ENCODE data around the gene PAX6. TPM values are rescaled to one million over a fixed set of nuclear protein-coding genes. Genes with fewer than 3 reads are reported as not detected.

PAX6 gene
- total RNA-seq, 1 experiment from 2014 or later, result 22.4 TPM

DNA sequence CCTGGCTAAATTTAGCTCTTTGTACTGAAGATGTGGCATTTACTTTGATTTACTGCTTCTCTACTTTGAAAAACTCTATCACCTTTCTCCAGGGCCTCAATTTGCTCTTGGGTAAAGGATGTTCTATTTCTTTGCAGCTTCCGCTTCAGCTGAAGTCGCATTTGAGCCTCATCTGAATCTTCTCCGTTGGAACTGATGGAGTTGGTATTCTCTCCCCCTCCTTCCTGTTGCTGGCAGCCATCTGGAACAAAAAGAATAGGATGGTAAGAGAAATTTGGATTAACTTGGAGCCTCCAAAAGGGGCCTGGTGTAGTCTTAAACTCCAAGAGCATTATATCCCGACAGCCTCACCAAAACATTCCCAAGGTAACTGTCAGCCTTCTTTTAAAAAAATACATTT lies 16.6 kb downstream of the PAX6 start:
- BruUV-seq (replicated peaks), result no TSS peak
- intact Hi-C loops (cut with micrococcal nuclease; ENCODE audit: unreplicated experiment), result no loop called here
- POLR2A ChIA-PET (ENCODE audit: low non-redundant PET), result no interaction called here

DNA sequence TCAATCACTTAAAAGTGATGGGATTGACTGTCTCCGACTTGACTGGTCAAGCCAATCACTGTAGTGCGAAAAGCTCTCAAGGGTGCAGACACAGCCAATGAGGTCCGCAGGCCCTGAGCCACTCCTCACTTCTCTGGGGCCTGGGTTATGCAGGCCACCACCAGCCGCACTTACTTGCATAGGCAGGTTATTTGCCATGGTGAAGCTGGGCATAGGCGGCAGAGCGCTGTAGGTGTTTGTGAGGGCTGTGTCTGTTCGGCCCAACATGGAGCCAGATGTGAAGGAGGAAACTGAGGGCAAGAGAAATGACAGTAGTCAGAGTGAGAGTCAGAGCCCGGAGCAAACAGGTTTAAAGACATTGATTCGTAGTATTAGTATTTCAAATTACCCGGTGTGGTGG lies 17.9 kb downstream of the PAX6 start:
- Histone ChIP-seq H3K27me3 (replicated peaks; ENCODE audit: insufficient read depth, low read depth, low read length, poor library complexity) (peaks cover 10% of the 10 kb centered on the region), H3K27ac (ENCODE audit: low read depth, low read length, poor library complexity, severe bottlenecking) (no peak overlapping the region), H3K9me3 (ENCODE audit: low read depth, low read length, poor library complexity, severe bottlenecking) (no peaks in the 10 kb centered on the region), H3K36me3 (ENCODE audit: insufficient read depth, low read length, poor library complexity, severe bottlenecking) (peaks cover 36% of the 10 kb centered on the region), H3K4me3 (ENCODE audit: low read depth, low read length, poor library complexity, severe bottlenecking) (no peak overlapping the region), H3K4me1 (ENCODE audit: insufficient read depth, low read length, poor library complexity, severe bottlenecking) (no peaks in the 10 kb centered on the region)
- TF ChIP-seq, protein P1, sequence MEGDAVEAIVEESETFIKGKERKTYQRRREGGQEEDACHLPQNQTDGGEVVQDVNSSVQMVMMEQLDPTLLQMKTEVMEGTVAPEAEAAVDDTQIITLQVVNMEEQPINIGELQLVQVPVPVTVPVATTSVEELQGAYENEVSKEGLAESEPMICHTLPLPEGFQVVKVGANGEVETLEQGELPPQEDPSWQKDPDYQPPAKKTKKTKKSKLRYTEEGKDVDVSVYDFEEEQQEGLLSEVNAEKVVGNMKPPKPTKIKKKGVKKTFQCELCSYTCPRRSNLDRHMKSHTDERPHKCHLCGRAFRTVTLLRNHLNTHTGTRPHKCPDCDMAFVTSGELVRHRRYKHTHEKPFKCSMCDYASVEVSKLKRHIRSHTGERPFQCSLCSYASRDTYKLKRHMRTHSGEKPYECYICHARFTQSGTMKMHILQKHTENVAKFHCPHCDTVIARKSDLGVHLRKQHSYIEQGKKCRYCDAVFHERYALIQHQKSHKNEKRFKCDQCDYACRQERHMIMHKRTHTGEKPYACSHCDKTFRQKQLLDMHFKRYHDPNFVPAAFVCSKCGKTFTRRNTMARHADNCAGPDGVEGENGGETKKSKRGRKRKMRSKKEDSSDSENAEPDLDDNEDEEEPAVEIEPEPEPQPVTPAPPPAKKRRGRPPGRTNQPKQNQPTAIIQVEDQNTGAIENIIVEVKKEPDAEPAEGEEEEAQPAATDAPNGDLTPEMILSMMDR (conservative IDR thresholded peaks at IDR 0.05; ENCODE audit: low read depth, low read length), result no peak
- no peak for TF ChIP-seq EZH2 (IDR thresholded peaks at IDR 0.05; ENCODE audit: borderline replicate concordance, low read depth, low read length, poor library complexity, severe bottlenecking)
- intact Hi-C loops (cut with micrococcal nuclease; ENCODE audit: unreplicated experiment), result no loop called here
- POLR2A ChIA-PET (ENCODE audit: low non-redundant PET), result interaction anchor here (0.5 kb wide), 1 partner anchor 23 kb away, joined by 4 read pairs; no protein-coding TSS in a partner anchor
- no peak for DNase-seq (ENCODE audit: low spot score)
- CTCF ChIA-PET, result no interaction called here
- BruUV-seq (replicated peaks), result no TSS peak

More for the DNA sequence above, 16.6 kb downstream of the PAX6 start:
- Histone ChIP-seq H3K4me3 (ENCODE audit: low read depth, low read length, poor library complexity, severe bottlenecking) (no peak overlapping the region), H3K27ac (ENCODE audit: low read depth, low read length, poor library complexity, severe bottlenecking) (no peak overlapping the region), H3K4me1 (ENCODE audit: insufficient read depth, low read length, poor library complexity, severe bottlenecking) (no peaks in the 10 kb centered on the region), H3K36me3 (ENCODE audit: insufficient read depth, low read length, poor library complexity, severe bottlenecking) (peaks cover 27% of the 10 kb centered on the region), H3K27me3 (replicated peaks; ENCODE audit: insufficient read depth, low read depth, low read length, poor library complexity) (peaks cover 23% of the 10 kb centered on the region), H3K9me3 (ENCODE audit: low read depth, low read length, poor library complexity, severe bottlenecking) (no peaks in the 10 kb centered on the region)
- TF ChIP-seq EZH2 (IDR thresholded peaks at IDR 0.05; ENCODE audit: borderline replicate concordance, low read depth, low read length, poor library complexity, severe bottlenecking), result no peak
- TF ChIP-seq, protein P1 (conservative IDR thresholded peaks at IDR 0.05; ENCODE audit: low read depth, low read length), result no peak
- no peak for DNase-seq (ENCODE audit: low spot score)
- CTCF ChIA-PET, result no interaction called here

GRCh38 chr11:31792456-31792855 lies 18.7 kb downstream of the PAX6 start:
- Histone ChIP-seq H3K27me3 (replicated peaks; ENCODE audit: insufficient read depth, low read depth, low read length, poor library complexity) (peaks cover 4% of the 10 kb centered on the region), H3K27ac (ENCODE audit: low read depth, low read length, poor library complexity, severe bottlenecking) (no peak overlapping the region), H3K4me3 (ENCODE audit: low read depth, low read length, poor library complexity, severe bottlenecking) (no peak overlapping the region), H3K36me3 (ENCODE audit: insufficient read depth, low read length, poor library complexity, severe bottlenecking) (peaks cover 36% of the 10 kb centered on the region), H3K4me1 (ENCODE audit: insufficient read depth, low read length, poor library complexity, severe bottlenecking) (no peaks in the 10 kb centered on the region), H3K9me3 (ENCODE audit: low read depth, low read length, poor library complexity, severe bottlenecking) (no peaks in the 10 kb centered on the region)
- intact Hi-C loops (cut with micrococcal nuclease; ENCODE audit: unreplicated experiment), result no loop called here
- ChIA-PET POLR2A (ENCODE audit: low non-redundant PET) (interaction anchor here (0.5 kb wide), 1 partner anchor 22 kb away, joined by 4 read pairs; no protein-coding TSS in a partner anchor), CTCF (no interaction called here)
- TF ChIP-seq, protein P1 (conservative IDR thresholded peaks at IDR 0.05; ENCODE audit: low read depth, low read length), result no peak
- TF ChIP-seq EZH2 (IDR thresholded peaks at IDR 0.05; ENCODE audit: borderline replicate concordance, low read depth, low read length, poor library complexity, severe bottlenecking), result no peak
- no peak for DNase-seq (ENCODE audit: low spot score)
- no TSS peak for BruUV-seq (replicated peaks)
